Mucosa of descending colon (tissue), 3 donors: ENCODE measurements around the gene ATP5IF1. TPM values are rescaled to one million over a fixed set of nuclear protein-coding genes. Genes with fewer than 3 reads are reported as not detected.

Experiments used
- ATAC-seq: fragments of 200-7000 bp; cut with Tn5 transposase; one replicate; pipeline ENCODE4 v1.9.1; 2020; ENCODE audit warnings: mild to moderate bottlenecking, moderate library complexity
- DNase-seq, 3 donors: peaks; one replicate each; pipeline ENCODE4 v3.0.0-alpha.2; 2020
- H3K36me3 ChIP-seq: fragments of 200-600 bp; one replicate; pipeline ENCODE4 v1.8.0; 2021; ENCODE audit warnings: low read depth, mild to moderate bottlenecking
- H3K4me1 ChIP-seq: fragments of 200-600 bp; one replicate; pipeline ENCODE4 v1.8.0; 2021; ENCODE audit warnings: low read depth, mild to moderate bottlenecking
- H3K4me3 ChIP-seq: fragments of 200-600 bp; one replicate; pipeline ENCODE4 v1.8.0; 2021; ENCODE audit warnings: mild to moderate bottlenecking
- H3K9me3 ChIP-seq: fragments of 200-600 bp; one replicate; pipeline ENCODE4 v1.8.0; 2021; ENCODE audit warnings: mild to moderate bottlenecking
- CTCF ChIP-seq: fragments of 200-600 bp; IDR thresholded peaks from one replicate; pipeline ENCODE4 v1.8.0; 2022; ENCODE audit warnings: antibody characterized with exemption, mild to moderate bottlenecking
- intact Hi-C, 2 donors: fragments of 100-400 bp; cut with DNase I in 1 of 2; cut with micrococcal nuclease in 1 of 2; formaldehyde crosslinking; loops; one replicate each; pipeline versions ENCODE4 v1.11.0 to v1.11.1; 2022; cut with DNase I, micrococcal nuclease
- total RNA-seq, 3 donors: library from RNA; stranded (reverse); fragmentation: NEBNext Ultra II Directional in 2 of 3; extraction: Animal tissue kit (Norgen Biotek cat#: 25700) in 2 of 3; gene quantifications; one replicate each; pipeline versions ENCODE4 v1.2.1 to v1.2.4, GENCODE V29; 2021 to 2023
- donor health status: DM: no; HTN: no; CAD: no; lungs with moderate emphysema.
- donor health status: DM: no; HTN: no; CAD: no.
- donor health status: DM: no; HTN: yes; CAD: no.

Gene ATP5IF1
- total RNA-seq, 3 donors from 2014 or later: 130 to 266 (median 235) TPM

DNA sequence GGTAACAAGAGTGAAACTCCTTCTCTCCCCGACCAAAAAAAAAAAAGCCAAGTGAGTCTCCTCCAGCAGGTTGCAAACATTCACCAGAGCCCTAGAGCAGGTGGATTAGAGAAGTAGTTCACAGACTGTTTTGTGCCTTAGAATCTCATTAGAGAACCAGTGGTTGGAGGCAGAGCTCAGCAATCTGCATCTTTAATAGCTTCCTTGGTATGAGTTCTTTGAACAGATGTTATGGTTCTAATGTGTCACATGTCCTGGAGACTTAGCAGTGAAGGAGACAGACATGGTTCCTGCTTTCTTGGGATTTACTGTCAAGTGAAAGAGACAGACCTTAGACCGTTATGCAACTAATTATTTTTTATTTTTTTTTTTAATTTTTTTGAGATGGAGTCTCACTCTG, 50.2 kb downstream of the ATP5IF1 start:
- DNase-seq (no peak), ATAC-seq (no peak)
- intact Hi-C loops: no loop called here
- no peak overlapping the region for H3K4me3 ChIP-seq
- no peaks in the 10 kb centered on the region for H3K9me3 ChIP-seq
- H3K4me1 ChIP-seq: peaks cover 21% of the 10 kb centered on the region
- TF ChIP-seq CTCF: no peak
- no peaks in the 10 kb centered on the region for H3K36me3 ChIP-seq

Other genes starting within 250 kb of the ATP5IF1 start
- 10 to 100 TPM; 19.2 to 22.8 (median 19.9) TPM for gene EYA3, start 147.5 kb upstream of the ATP5IF1 start, total RNA-seq
- gene PTAFR, start 59.4 kb upstream of the ATP5IF1 start, total RNA-seq: 1 to 10 TPM; 2.4 to 4.8 (median 4.0) TPM
- 10 to 100 TPM; 41.6 to 76.7 (median 56.7) TPM for gene DNAJC8, start 3.1 kb upstream of the ATP5IF1 start, total RNA-seq
- gene SESN2, start 23.4 kb downstream of the ATP5IF1 start, total RNA-seq: 10 to 100 TPM; 20.4 to 32.3 (median 27.6) TPM
- 10 to 100 TPM; 20.8 to 33.0 (median 23.7) TPM for gene MED18, start 92.9 kb downstream of the ATP5IF1 start, total RNA-seq
- gene PHACTR4, start 133.6 kb downstream of the ATP5IF1 start, total RNA-seq: 10 to 100 TPM; 47.6 to 62.3 (median 54.8) TPM